Body of pancreas (tissue), 4 donors: ENCODE data around the gene HNRNPA0.

Source experiments
- CTCF ChIP-seq, 7 experiments: fragments of 450-650 bp in 4 of 7; fragments of 200-600 bp in 3 of 7; sonication (generic) in 3 of 7; IDR thresholded peaks; one replicate each; pipeline ENCODE4 v1.5.1; 2016 to 2019; ENCODE audit warnings: antibody characterized with exemption in 7 of 7
- POLR2A ChIP-seq, 3 donors: fragments of 450-650 bp; IDR thresholded peaks; one replicate each; pipeline ENCODE4 v1.6.1; 2016; ENCODE audit warnings: antibody characterized with exemption in 3 of 3, mild to moderate bottlenecking in 2 of 3

DNA sequence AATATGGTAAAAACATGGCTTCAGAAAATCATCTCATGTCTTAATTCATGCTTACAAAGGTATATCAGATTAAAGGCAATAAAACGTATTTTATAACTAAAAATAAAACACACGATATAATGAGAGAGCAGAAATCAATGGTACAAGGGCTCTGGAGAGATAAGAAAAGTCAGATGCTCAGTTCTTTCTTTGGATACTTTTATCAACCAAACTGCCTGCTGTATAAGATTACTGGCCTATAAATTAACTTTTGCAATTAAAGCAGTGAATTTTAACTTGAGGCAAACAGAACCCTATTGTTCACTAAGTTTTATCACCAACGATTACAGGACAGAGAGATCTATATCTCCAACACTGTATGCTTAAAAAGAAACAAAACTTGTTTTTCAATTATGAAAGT lies 42.1 kb upstream of the HNRNPA0 start:
- TF ChIP-seq CTCF (IDR thresholded peaks at IDR 0.05) = no peak
- TF ChIP-seq POLR2A (IDR thresholded peaks at IDR 0.05) = no peak
